MCF 10A (cell line): ENCODE results near the gene KCNG4. TPM values are rescaled to one million over a fixed set of nuclear protein-coding genes. Genes with fewer than 3 reads are reported as not detected.

Experiments
- BruUV-seq: library from RNA; stranded (reverse); fragments of 400-500 nt; replicated peaks from 2 replicates; lab custom pipeline; 2021; lab: Mats Ljungman, UMichigan
- CTCF ChIA-PET: fragments of 300-600 bp; sonication (Branson Sonifier 250); formaldehyde crosslinking; extraction: SDS; loops from one replicate; lab custom pipeline; 2021; ENCODE audit warnings: antibody characterized with exemption, inconsistent platforms; lab: Yijun Ruan, JAX
- POLR2A ChIA-PET: fragments of 300-600, 350-650 bp; sonication (Branson Sonifier 250); formaldehyde crosslinking; extraction: SDS; loops from one replicate; lab custom pipeline; 2020; ENCODE audit warnings: antibody characterized with exemption, inconsistent platforms; lab: Yijun Ruan, JAX
- DNase-seq: peaks from one replicate; pipeline ENCODE4 v3.0.0-alpha.2; 2018; ENCODE audit not compliant: unreplicated experiment
- H3K27ac Mint-ChIP-seq: one replicate; pipeline ENCODE4 v1.8.0; 2022; ENCODE audit warnings: mild to moderate bottlenecking, low read depth, mixed read lengths; ENCODE audit not compliant: unreplicated experiment
- H3K27me3 Mint-ChIP-seq: one replicate; pipeline ENCODE4 v1.8.0; 2022; ENCODE audit warnings: mixed read lengths; ENCODE audit not compliant: insufficient read depth, unreplicated experiment
- H3K36me3 Mint-ChIP-seq: one replicate; pipeline ENCODE4 v1.8.0; 2022; ENCODE audit warnings: mild to moderate bottlenecking, moderate library complexity, mixed read lengths; ENCODE audit not compliant: insufficient read depth, unreplicated experiment
- H3K4me1 Mint-ChIP-seq: one replicate; pipeline ENCODE4 v1.8.0; 2022; ENCODE audit warnings: mixed read lengths; ENCODE audit not compliant: insufficient read depth, unreplicated experiment
- H3K4me3 Mint-ChIP-seq: one replicate; pipeline ENCODE4 v1.8.0; 2022; ENCODE audit warnings: mild to moderate bottlenecking, moderate library complexity, mixed read lengths; ENCODE audit not compliant: unreplicated experiment
- H3K9me3 Mint-ChIP-seq: one replicate; pipeline ENCODE4 v1.8.0; 2022; ENCODE audit warnings: mixed read lengths; ENCODE audit not compliant: unreplicated experiment
- intact Hi-C: fragments of 100-400 bp; cut with micrococcal nuclease; formaldehyde crosslinking; loops from 2 replicates; pipeline ENCODE4 v1.14.1; 2022
- total RNA-seq: library from RNA; stranded (reverse); gene quantifications from 2 replicates; pipeline ENCODE4 v1.2.3, GENCODE V29; 2022
- TF ChIP-seq, protein P1 (sequence below): fragments of 200-600 bp; IDR thresholded peaks from one replicate; pipeline ENCODE4 v1.8.0; 2022; ENCODE audit warnings: antibody characterized with exemption, mild to moderate bottlenecking; ENCODE audit not compliant: unreplicated experiment

KCNG4 gene
- total RNA-seq, 1 experiment from 2014 or later, result not detected

DNA sequence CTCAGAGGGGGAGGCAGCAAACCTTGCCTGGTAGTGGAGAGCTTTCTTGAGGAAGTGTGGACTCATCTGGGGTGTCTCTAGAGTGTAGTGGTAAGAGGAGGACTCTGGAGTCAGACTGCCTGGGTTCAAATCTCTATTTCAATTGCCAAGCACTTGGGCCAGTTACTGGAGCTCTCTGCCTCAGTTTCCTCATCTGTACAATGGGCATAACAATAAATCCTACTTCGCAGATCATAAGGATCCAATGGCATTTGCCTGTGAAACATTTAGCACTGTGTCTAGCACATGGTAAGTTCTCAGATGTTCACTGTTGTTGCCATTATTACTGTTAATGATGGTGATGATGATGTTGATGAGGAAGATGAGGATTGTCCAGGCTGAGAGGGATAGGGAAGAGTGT, 31.2 kb upstream of the KCNG4 start:
- Mint-ChIP-seq H3K36me3 (no peaks in the 10 kb centered on the region), H3K4me3 (no peak overlapping the region), H3K9me3 (no peaks in the 10 kb centered on the region), H3K4me1 (no peaks in the 10 kb centered on the region), H3K27ac (no peak overlapping the region), H3K27me3 (peaks cover 10% of the 10 kb centered on the region)
- BruUV-seq, result no TSS peak
- TF ChIP-seq, protein P1, sequence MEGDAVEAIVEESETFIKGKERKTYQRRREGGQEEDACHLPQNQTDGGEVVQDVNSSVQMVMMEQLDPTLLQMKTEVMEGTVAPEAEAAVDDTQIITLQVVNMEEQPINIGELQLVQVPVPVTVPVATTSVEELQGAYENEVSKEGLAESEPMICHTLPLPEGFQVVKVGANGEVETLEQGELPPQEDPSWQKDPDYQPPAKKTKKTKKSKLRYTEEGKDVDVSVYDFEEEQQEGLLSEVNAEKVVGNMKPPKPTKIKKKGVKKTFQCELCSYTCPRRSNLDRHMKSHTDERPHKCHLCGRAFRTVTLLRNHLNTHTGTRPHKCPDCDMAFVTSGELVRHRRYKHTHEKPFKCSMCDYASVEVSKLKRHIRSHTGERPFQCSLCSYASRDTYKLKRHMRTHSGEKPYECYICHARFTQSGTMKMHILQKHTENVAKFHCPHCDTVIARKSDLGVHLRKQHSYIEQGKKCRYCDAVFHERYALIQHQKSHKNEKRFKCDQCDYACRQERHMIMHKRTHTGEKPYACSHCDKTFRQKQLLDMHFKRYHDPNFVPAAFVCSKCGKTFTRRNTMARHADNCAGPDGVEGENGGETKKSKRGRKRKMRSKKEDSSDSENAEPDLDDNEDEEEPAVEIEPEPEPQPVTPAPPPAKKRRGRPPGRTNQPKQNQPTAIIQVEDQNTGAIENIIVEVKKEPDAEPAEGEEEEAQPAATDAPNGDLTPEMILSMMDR, result no peak
- intact Hi-C loops, result no loop called here
- no peak for DNase-seq
- ChIA-PET CTCF (interaction anchor here (0.5 to 1.2 kb wide), 2 partner anchors 12 to 235 kb away, joined by 3 to 7 read pairs; no protein-coding TSS in a partner anchor), POLR2A (no interaction called here)

- POLR2A ChIA-PET, result no interaction called here
- no TSS peak for BruUV-seq
- CTCF ChIA-PET, result interaction anchor here (1.2 kb wide), 1 partner anchor 236 kb away, joined by 3 read pairs; no protein-coding TSS in a partner anchor
- H3K27me3 Mint-ChIP-seq, result peaks cover 5% of the 10 kb centered on the region
- no peak for DNase-seq
- H3K36me3 Mint-ChIP-seq, result no peaks in the 10 kb centered on the region
- H3K27ac Mint-ChIP-seq, result no peak overlapping the region
- no peaks in the 10 kb centered on the region for H3K4me1 Mint-ChIP-seq
- TF ChIP-seq, protein P1, result no peak
- no peak overlapping the region for H3K4me3 Mint-ChIP-seq
- H3K9me3 Mint-ChIP-seq, result no peaks in the 10 kb centered on the region
- intact Hi-C loops, result no loop called here
Measured at GRCh38 chr16:84270531-84270930, 30.7 kb upstream of the KCNG4 start.

GRCh38 chr16:84270071-84270470, 30.3 kb upstream of the KCNG4 start:
- intact Hi-C loops, result no loop called here
- Mint-ChIP-seq H3K9me3 (no peaks in the 10 kb centered on the region), H3K4me1 (no peaks in the 10 kb centered on the region), H3K36me3 (no peaks in the 10 kb centered on the region), H3K27ac (no peak overlapping the region), H3K4me3 (no peak overlapping the region), H3K27me3 (peaks cover under 1% of the 10 kb centered on the region)
- TF ChIP-seq, protein P1, result no peak
- CTCF ChIA-PET, result no interaction called here
- no peak for DNase-seq
- POLR2A ChIA-PET, result no interaction called here
- no TSS peak for BruUV-seq

GRCh38 chr16:84268291-84269040, 28.7 kb upstream of the KCNG4 start:
- BruUV-seq, result no TSS peak
- CTCF ChIA-PET, result interaction anchor here (0.6 to 6.7 kb wide), 2 partner anchors 8 to 43 kb away, joined by 5 to 43 read pairs; no protein-coding TSS in a partner anchor

More at GRCh38 chr16:84268291-84269040, 28.7 kb upstream of the KCNG4 start:
- intact Hi-C loops, result no loop called here
- Mint-ChIP-seq H3K9me3 (no peaks in the 10 kb centered on the region), H3K4me1 (no peaks in the 10 kb centered on the region), H3K36me3 (no peaks in the 10 kb centered on the region), H3K4me3 (no peak overlapping the region), H3K27me3 (no peaks in the 10 kb centered on the region), H3K27ac (no peak overlapping the region)
- TF ChIP-seq, protein P1, result no peak
- POLR2A ChIA-PET, result interaction anchor here (0.5 kb wide), 1 partner anchor 93 kb away, joined by 6 read pairs; no protein-coding TSS in a partner anchor
- no peak for DNase-seq
